WTC11 (cell line): ENCODE data around the gene BHLHE40.

ENCODE experiments used
- ATF2 ChIP-seq: sonication (generic); formaldehyde crosslinking; IDR thresholded peaks from 2 replicates; pipeline ENCODE4 v1.8.1; 2022; ENCODE audit warnings: low read depth, missing genetic modification reagents, borderline replicate concordance
- ATF3 ChIP-seq: sonication (generic); formaldehyde crosslinking; conservative IDR thresholded peaks from 2 replicates; pipeline ENCODE4 v1.8.1; 2022; ENCODE audit warnings: mild to moderate bottlenecking, missing genetic modification reagents
- CTCF ChIP-seq: fragments of 200-600 bp; IDR thresholded peaks from 2 replicates; pipeline ENCODE4 v1.8.0; 2022; ENCODE audit warnings: antibody characterized with exemption
- EMX1 ChIP-seq: fragments of 250-450 bp; sonication (Bioruptor Pico); IDR thresholded peaks from 2 replicates; pipeline ENCODE4 v1.8.0; 2021; ENCODE audit warnings: mild to moderate bottlenecking
- FOXJ3 ChIP-seq: sonication (generic); formaldehyde crosslinking; IDR thresholded peaks from 2 replicates; pipeline ENCODE4 v1.9.0; 2021; ENCODE audit warnings: missing genetic modification reagents, mild to moderate bottlenecking, borderline replicate concordance
- IRF2 ChIP-seq: sonication (generic); formaldehyde crosslinking; IDR thresholded peaks from 2 replicates; pipeline ENCODE4 v1.8.0; 2022; ENCODE audit warnings: low read depth, missing genetic modification reagents, borderline replicate concordance
- MAX ChIP-seq: sonication (generic); formaldehyde crosslinking; IDR thresholded peaks from 2 replicates; pipeline ENCODE4 v1.8.0; 2022; ENCODE audit warnings: mild to moderate bottlenecking, missing genetic modification reagents
- MXD4 ChIP-seq: fragments of 250-450 bp; sonication (Bioruptor Pico); IDR thresholded peaks from 2 replicates; pipeline ENCODE4 v1.8.0; 2021; ENCODE audit warnings: mild to moderate bottlenecking, moderate library complexity, borderline replicate concordance
- RELA ChIP-seq: sonication (generic); formaldehyde crosslinking; IDR thresholded peaks from 2 replicates; pipeline ENCODE4 v1.8.1; 2022; ENCODE audit warnings: missing genetic modification reagents, mild to moderate bottlenecking, borderline replicate concordance
- RORB ChIP-seq: fragments of 250-450 bp; sonication (Bioruptor Pico); IDR thresholded peaks from 2 replicates; pipeline ENCODE4 v1.9.0; 2021; ENCODE audit warnings: mild to moderate bottlenecking
- SMAD4 ChIP-seq: sonication (generic); formaldehyde crosslinking; IDR thresholded peaks from 2 replicates; pipeline ENCODE4 v1.8.0; 2022; ENCODE audit warnings: mild to moderate bottlenecking, missing genetic modification reagents

GRCh38 chr3:5005367-5005766 lies 26.1 kb downstream of the BHLHE40 start:
- TF ChIP-seq ATF3 (no peak), FOXJ3 (CRISPR knock-in tag) (no peak), CTCF (no peak), ATF2 (CRISPR knock-in tag) (no peak), IRF2 (CRISPR knock-in tag) (no peak), MAX (CRISPR knock-in tag) (no peak), MXD4 (CRISPR knock-in tag) (no peak), RELA (CRISPR knock-in tag) (no peak), EMX1 (no peak), RORB (CRISPR knock-in tag) (no peak), SMAD4 (no peak)
